ENCODE measurements around the gene SCAPER. TPM values are rescaled to one million over a fixed set of nuclear protein-coding genes. Genes with fewer than 3 reads are reported as not detected.

The SCAPER gene
- total and polyA plus RNA-seq, 4 donors, result 3.3 to 18.0 (median 9.9) TPM

- TF ChIP-seq ZBTB33 (IDR thresholded peaks at IDR 0.05), result no peak
- no peak for TF ChIP-seq REST (IDR thresholded peaks at IDR 0.05)
These were observed 570.5 kb downstream of the SCAPER start (continued) for GRCh38 chr15:76334438-76335306.

DNA sequence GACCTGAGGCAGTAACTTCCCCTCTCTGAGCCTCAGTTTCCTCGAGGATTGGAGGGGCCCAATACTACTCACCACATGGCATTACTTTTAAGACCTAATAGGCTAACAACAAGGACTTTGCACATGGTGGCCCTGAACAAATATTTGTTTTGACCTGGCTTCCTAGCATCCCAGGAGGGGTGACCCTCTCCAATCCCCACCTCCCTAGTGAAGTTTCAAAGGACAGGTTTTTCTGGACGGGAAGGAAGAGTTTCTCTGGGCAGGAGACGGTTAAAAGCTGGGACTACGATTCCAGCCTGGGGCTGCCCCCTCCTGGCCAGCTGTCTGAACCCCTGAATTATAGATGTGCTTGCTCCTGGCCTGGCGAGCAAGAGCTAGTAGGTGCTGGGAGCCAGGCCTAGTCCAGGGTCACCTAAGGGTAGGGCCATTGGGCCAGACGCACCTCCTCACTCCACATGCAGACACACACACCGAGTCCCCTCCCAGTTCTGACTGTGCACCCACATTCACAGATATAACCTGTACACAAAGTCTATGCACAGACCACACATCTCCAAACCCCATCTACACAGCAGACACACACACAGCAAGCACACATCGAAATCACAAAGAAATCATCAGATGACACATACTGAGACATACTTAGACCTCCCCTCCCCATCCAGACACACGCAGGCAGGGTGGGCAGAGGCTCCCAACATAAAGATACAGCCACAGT lies 571.3 kb downstream of the SCAPER start:
- Histone ChIP-seq H3K4me3 (ENCODE audit: low read depth in 1 of 3, low read length in 3 of 3) (no peak overlapping the region), H3K4me1 (ENCODE audit: control insufficient read depth in 4 of 4, insufficient read depth in 4 of 4, low read length in 3 of 4) (peaks cover 0 to 26% (median 11%) of the 10 kb centered on the region in 4 donors), H3K27me3 (ENCODE audit: control insufficient read depth in 4 of 4, insufficient read depth in 4 of 4, low read length in 3 of 4) (peaks cover 0 to 25% (median 13%) of the 10 kb centered on the region in 4 donors), H3K36me3 (ENCODE audit: control insufficient read depth in 4 of 4, insufficient read depth in 3 of 4, low read depth in 1 of 4, low read length in 3 of 4) (no peaks in the 10 kb centered on the region), H3K9me3 (ENCODE audit: control insufficient read depth in 4 of 4, low read length in 3 of 4) (peaks cover 0 to 14% (median 1%) of the 10 kb centered on the region in 4 donors), H3K9ac (ENCODE audit: low read depth in 1 of 2, low read length in 2 of 2) (no peak overlapping the region), H3K27ac (ENCODE audit: low read depth in 1 of 2, low read length in 2 of 2) (no peak overlapping the region)
- 56% methylated on average over 9 of the region's 9 CpGs for WGBS
- DNase-seq (ENCODE audit: low spot score), result no peak
- peak; percentile 20 to 34 for TF ChIP-seq RAD21 (IDR thresholded peaks at IDR 0.05)
- TF ChIP-seq GABPA (IDR thresholded peaks at IDR 0.05 in 1 of 2, conservative IDR thresholded peaks at IDR 0.05 in 1 of 2), result no peak
- TF ChIP-seq YY1 (IDR thresholded peaks at IDR 0.05), result no peak
- no peak for TF ChIP-seq ZBTB33 (IDR thresholded peaks at IDR 0.05)

GRCh38 chr15:76333309-76333708 lies 571.8 kb downstream of the SCAPER start:
- H3K9me3 ChIP-seq (ENCODE audit: control insufficient read depth in 4 of 4, low read length in 3 of 4), result peaks cover 0 to 14% (median 0%) of the 10 kb centered on the region in 4 donors
- H3K4me3 ChIP-seq (ENCODE audit: low read depth in 1 of 3, low read length in 3 of 3), result no peak overlapping the region
- DNase-seq (ENCODE audit: low spot score), result no peak
- H3K36me3 ChIP-seq (ENCODE audit: control insufficient read depth in 4 of 4, insufficient read depth in 3 of 4, low read depth in 1 of 4, low read length in 3 of 4), result no peaks in the 10 kb centered on the region
- no peak overlapping the region for H3K9ac ChIP-seq (ENCODE audit: low read depth in 1 of 2, low read length in 2 of 2)
- H3K27me3 ChIP-seq (ENCODE audit: control insufficient read depth in 4 of 4, insufficient read depth in 4 of 4, low read length in 3 of 4), result peaks cover 0 to 20% (median 10%) of the 10 kb centered on the region in 4 donors
- peaks cover 0 to 21% (median 11%) of the 10 kb centered on the region in 4 donors for H3K4me1 ChIP-seq (ENCODE audit: control insufficient read depth in 4 of 4, insufficient read depth in 4 of 4, low read length in 3 of 4)
- 97% methylated on average over 1 of the region's 1 CpG for WGBS
- H3K27ac ChIP-seq (ENCODE audit: low read depth in 1 of 2, low read length in 2 of 2), result no peak overlapping the region
- TF ChIP-seq REST (IDR thresholded peaks at IDR 0.05) (no peak), JUND (IDR thresholded peaks at IDR 0.05) (no peak), YY1 (IDR thresholded peaks at IDR 0.05) (no peak), MAX (IDR thresholded peaks at IDR 0.05) (no peak), GABPA (IDR thresholded peaks at IDR 0.05 in 1 of 2, conservative IDR thresholded peaks at IDR 0.05 in 1 of 2) (no peak), FOXA2 (IDR thresholded peaks at IDR 0.05) (no peak), EGR1 (IDR thresholded peaks at IDR 0.05; ENCODE audit: low read depth in 2 of 2) (no peak), FOXA1 (IDR thresholded peaks at IDR 0.05) (no peak)
- TF ChIP-seq, protein P1, sequence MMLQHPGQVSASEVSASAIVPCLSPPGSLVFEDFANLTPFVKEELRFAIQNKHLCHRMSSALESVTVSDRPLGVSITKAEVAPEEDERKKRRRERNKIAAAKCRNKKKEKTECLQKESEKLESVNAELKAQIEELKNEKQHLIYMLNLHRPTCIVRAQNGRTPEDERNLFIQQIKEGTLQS (IDR thresholded peaks at IDR 0.05), result no peak
- TF ChIP-seq, protein P2, sequence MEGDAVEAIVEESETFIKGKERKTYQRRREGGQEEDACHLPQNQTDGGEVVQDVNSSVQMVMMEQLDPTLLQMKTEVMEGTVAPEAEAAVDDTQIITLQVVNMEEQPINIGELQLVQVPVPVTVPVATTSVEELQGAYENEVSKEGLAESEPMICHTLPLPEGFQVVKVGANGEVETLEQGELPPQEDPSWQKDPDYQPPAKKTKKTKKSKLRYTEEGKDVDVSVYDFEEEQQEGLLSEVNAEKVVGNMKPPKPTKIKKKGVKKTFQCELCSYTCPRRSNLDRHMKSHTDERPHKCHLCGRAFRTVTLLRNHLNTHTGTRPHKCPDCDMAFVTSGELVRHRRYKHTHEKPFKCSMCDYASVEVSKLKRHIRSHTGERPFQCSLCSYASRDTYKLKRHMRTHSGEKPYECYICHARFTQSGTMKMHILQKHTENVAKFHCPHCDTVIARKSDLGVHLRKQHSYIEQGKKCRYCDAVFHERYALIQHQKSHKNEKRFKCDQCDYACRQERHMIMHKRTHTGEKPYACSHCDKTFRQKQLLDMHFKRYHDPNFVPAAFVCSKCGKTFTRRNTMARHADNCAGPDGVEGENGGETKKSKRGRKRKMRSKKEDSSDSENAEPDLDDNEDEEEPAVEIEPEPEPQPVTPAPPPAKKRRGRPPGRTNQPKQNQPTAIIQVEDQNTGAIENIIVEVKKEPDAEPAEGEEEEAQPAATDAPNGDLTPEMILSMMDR (IDR thresholded peaks at IDR 0.05; ENCODE audit: low read depth, low read length, missing input control), result no peak
